ENCODE measurements around the gene CADM1. TPM values are rescaled to one million over a fixed set of nuclear protein-coding genes. Genes with fewer than 3 reads are reported as not detected.

Gene CADM1
- total RNA-seq, 4 donors from 2014 or later = 89.9 to 351 (median 235) TPM

DNA sequence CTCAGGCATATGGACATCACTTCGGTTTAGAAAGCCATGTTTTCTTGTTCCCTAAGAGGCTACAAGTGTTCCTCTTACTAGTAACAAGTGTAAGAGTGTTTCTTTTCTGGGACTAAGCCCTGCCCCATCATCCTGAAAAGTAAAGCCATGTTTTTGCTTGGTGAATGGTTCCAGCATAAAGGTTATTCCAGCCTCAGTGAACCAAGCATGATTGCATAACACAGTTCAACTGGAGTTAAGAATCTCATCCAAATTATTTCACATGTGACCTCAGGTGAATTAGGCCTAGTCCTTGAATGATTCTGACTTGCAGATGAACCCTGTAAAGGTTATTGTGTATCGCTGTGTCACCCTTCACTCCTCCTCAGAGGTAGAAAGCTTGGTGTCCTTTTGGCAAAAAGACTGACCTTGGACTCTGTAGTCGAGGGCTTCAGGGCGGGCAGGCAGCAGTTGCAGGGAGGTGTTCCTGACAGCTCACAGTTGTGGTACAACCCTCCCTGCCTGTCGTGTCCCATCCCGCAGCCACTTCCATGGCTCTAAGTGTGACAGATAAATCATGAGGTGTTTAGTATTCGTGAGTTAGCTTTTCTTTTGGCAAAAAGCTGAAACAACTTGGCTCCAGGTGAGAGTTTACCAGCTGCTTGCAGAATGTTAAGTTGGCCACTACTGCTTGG lies 321.8 kb downstream of the CADM1 start:
- WGBS, 2 donors = 49 to 54% methylated on average over 6 to 7 of the region's 7 CpGs
- TF ChIP-seq POLR2A (IDR thresholded peaks at IDR 0.05) (peak in 1 of 2 donors; percentile 29), CTCF (IDR thresholded peaks at IDR 0.05) (no peak)
- Histone ChIP-seq H3K36me3 (no peaks in the 10 kb centered on the region), H3K27ac (peak overlapping the region; percentile 72 to 96 (median 95)), H3K27me3 (no peaks in the 10 kb centered on the region), H3K4me1 (peaks cover 59 to 69% of the 10 kb centered on the region in 2 donors), H3K4me3 (replicated peaks in 1 of 3) (no peak overlapping the region), H3K9me3 (no peaks in the 10 kb centered on the region)
- peak; percentile 27 to 45 for DNase-seq
- intact Hi-C loops (cut with DNase I) = no loop called here

GRCh38 chr11:115181538-115181937 lies 322.7 kb downstream of the CADM1 start:
- H3K4me1 ChIP-seq = peaks cover 51 to 60% of the 10 kb centered on the region in 2 donors
- H3K27me3 ChIP-seq = no peaks in the 10 kb centered on the region
- H3K27ac ChIP-seq = peak overlapping the region; percentile 57 to 96 (median 95)
- no peaks in the 10 kb centered on the region for H3K9me3 ChIP-seq
- intact Hi-C loops (cut with DNase I) = no loop called here
- no peaks in the 10 kb centered on the region for H3K36me3 ChIP-seq
- peak; percentile 19 to 49 for DNase-seq
- 55 to 78% methylated on average over 12 of the region's 12 CpGs for WGBS, 2 donors
- no peak for TF ChIP-seq POLR2A (IDR thresholded peaks at IDR 0.05)
- no peak for TF ChIP-seq CTCF (IDR thresholded peaks at IDR 0.05)
- H3K4me3 ChIP-seq (replicated peaks in 1 of 3) = no peak overlapping the region

DNA sequence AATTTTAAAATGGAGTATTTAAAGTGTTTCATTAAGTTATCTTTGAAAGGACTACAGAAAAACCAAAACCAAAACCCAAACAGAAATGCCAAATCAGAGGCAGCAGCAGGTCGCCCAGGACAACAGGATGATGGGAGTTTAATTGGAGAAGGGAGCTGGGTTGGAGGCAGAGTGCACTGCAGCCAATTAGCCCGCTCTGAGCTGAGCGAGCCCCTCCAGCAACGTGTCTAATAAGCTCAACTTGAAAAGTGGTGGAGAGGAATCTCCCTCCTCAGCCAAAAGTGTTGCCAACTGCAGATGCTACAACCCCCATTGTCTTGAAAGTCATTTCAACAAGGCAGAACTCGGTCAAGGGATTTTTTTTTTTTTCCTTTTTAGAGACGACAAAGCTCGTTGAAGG lies 323.9 kb downstream of the CADM1 start:
- peak overlapping the region in 1 of 3 donors; percentile 95 for H3K27ac ChIP-seq
- peaks cover 38 to 49% of the 10 kb centered on the region in 2 donors for H3K4me1 ChIP-seq
- DNase-seq = no peak
- no peaks in the 10 kb centered on the region for H3K36me3 ChIP-seq
- 51 to 63% methylated on average over 7 of the region's 7 CpGs for WGBS, 2 donors
- TF ChIP-seq CTCF (IDR thresholded peaks at IDR 0.05) = no peak
- TF ChIP-seq POLR2A (IDR thresholded peaks at IDR 0.05) = no peak
- H3K4me3 ChIP-seq (replicated peaks in 1 of 3) = no peak overlapping the region
- H3K9me3 ChIP-seq = no peaks in the 10 kb centered on the region
- intact Hi-C loops (cut with DNase I) = no loop called here
- no peaks in the 10 kb centered on the region for H3K27me3 ChIP-seq

GRCh38 chr11:115179636-115180035 lies 324.6 kb downstream of the CADM1 start:
- H3K9me3 ChIP-seq = no peaks in the 10 kb centered on the region
- no peak for DNase-seq
- no peak overlapping the region for H3K27ac ChIP-seq
- TF ChIP-seq CTCF (IDR thresholded peaks at IDR 0.05) = no peak
- no peak for TF ChIP-seq POLR2A (IDR thresholded peaks at IDR 0.05)
- no peaks in the 10 kb centered on the region for H3K27me3 ChIP-seq
- H3K4me1 ChIP-seq = peaks cover 34 to 46% of the 10 kb centered on the region in 2 donors
- H3K4me3 ChIP-seq (replicated peaks in 1 of 3) = no peak overlapping the region
- intact Hi-C loops (cut with DNase I) = no loop called here
- H3K36me3 ChIP-seq = no peaks in the 10 kb centered on the region
- WGBS, 2 donors = 85 to 87% methylated on average over 3 of the region's 3 CpGs

DNA sequence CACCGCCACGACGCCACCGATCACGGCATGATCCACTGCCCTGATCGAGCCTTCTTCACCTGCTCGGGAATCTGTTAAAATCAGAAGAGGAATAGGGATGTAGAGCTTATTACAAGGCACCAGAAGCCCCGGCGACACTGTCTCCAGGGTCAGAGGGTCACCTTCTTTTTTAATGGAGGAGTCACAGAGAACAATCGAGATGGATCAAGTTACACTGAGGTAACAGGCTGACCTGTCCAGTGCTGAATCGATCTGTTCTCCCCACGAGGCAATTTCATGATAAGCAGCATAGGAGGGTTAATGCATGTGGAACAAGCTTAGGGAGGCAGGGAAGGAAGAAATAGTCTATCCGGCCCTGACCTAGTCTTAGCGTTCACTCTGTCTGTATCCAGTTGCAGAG lies 325.5 kb downstream of the CADM1 start:
- Histone ChIP-seq H3K4me3 (replicated peaks in 1 of 3) (no peak overlapping the region), H3K9me3 (no peaks in the 10 kb centered on the region), H3K4me1 (peaks cover 25 to 37% of the 10 kb centered on the region in 2 donors), H3K36me3 (no peaks in the 10 kb centered on the region), H3K27me3 (no peaks in the 10 kb centered on the region), H3K27ac (no peak overlapping the region)
- intact Hi-C loops (cut with DNase I) = no loop called here
- WGBS, 2 donors = 90% methylated on average over 14 of the region's 14 CpGs
- no peak for TF ChIP-seq CTCF (IDR thresholded peaks at IDR 0.05)
- no peak for TF ChIP-seq POLR2A (IDR thresholded peaks at IDR 0.05)
- no peak for DNase-seq
